Cardiac septum (tissue), 1 donor: ENCODE data around the gene MXD4. TPM values are rescaled to one million over a fixed set of nuclear protein-coding genes. Genes with fewer than 3 reads are reported as not detected.

ENCODE experiments used
- total RNA-seq: library from RNA; stranded (reverse); fragmentation: NEBNext Ultra II Directional; extraction: Animal tissue kit (Norgen Biotek cat#: 25700); gene quantifications from one replicate; pipeline ENCODE4 v1.2.1, GENCODE V29; 2021
- donor health status: DM: no; HTN: no; CAD: no.

Gene MXD4
- total RNA-seq, 1 donor from 2014 or later: 37.9 TPM

Other genes with a start within 250 kb of the MXD4 start
- 1.1 TPM for gene NAT8L, start 202.8 kb downstream of the MXD4 start, total RNA-seq
- gene HAUS3, start 20.0 kb downstream of the MXD4 start, total RNA-seq: 5.6 TPM
- 2.3 TPM for gene POLN, start 20.0 kb downstream of the MXD4 start, total RNA-seq
- 4.4 TPM for gene ZFYVE28, start 156.5 kb upstream of the MXD4 start, total RNA-seq
- gene CFAP99, start 156.8 kb upstream of the MXD4 start, total RNA-seq: not detected
- gene RNF4, start 207.0 kb upstream of the MXD4 start, total RNA-seq: 29.7 TPM